Naive B cell (primary cell): ENCODE results near the gene NUP37. TPM values are rescaled to one million over a fixed set of nuclear protein-coding genes. Genes with fewer than 3 reads are reported as not detected.

Experiments used
- ATAC-seq, 2 donors: fragments of 150-1000 bp; cut with Tn5 transposase; 2 replicates each; pipeline ENCODE4 v1.10.0; 2021; ENCODE audit warnings: low read depth in 2 of 2, mild to moderate bottlenecking in 2 of 2, moderate library complexity in 2 of 2
- DNase-seq: peaks from one replicate; pipeline ENCODE4 v3.0.0; 2022
- H3K27ac Mint-ChIP-seq, 6 donors: one replicate each; pipeline ENCODE4 v1.8.0; 2020 to 2022; ENCODE audit warnings: mild to moderate bottlenecking in 6 of 6, mixed read lengths in 6 of 6, moderate library complexity in 5 of 6, inconsistent platforms in 2 of 6
- H3K27me3 Mint-ChIP-seq, 3 donors: one replicate each; pipeline ENCODE4 v1.8.0; 2021 to 2022; ENCODE audit warnings: mixed read lengths in 3 of 3, mild to moderate bottlenecking in 1 of 3
- H3K36me3 Mint-ChIP-seq, 2 donors: one replicate each; pipeline ENCODE4 v1.8.0; 2020 to 2022; ENCODE audit warnings: mixed read lengths in 2 of 2, inconsistent platforms in 1 of 2, mild to moderate bottlenecking in 1 of 2
- H3K4me1 Mint-ChIP-seq, 3 donors: one replicate each; pipeline ENCODE4 v1.8.0; 2020 to 2022; ENCODE audit warnings: mixed read lengths in 3 of 3, inconsistent platforms in 1 of 3, mild to moderate bottlenecking in 1 of 3, moderate library complexity in 1 of 3
- H3K4me3 Mint-ChIP-seq, 8 donors: one replicate each; pipeline ENCODE4 v1.8.0; 2020 to 2022; ENCODE audit warnings: mild to moderate bottlenecking in 8 of 8, mixed read lengths in 8 of 8, moderate library complexity in 8 of 8, inconsistent platforms in 2 of 8
- H3K9me3 Mint-ChIP-seq, 7 donors: one replicate each; pipeline ENCODE4 v1.8.0; 2020 to 2022; ENCODE audit warnings: mixed read lengths in 7 of 7, mild to moderate bottlenecking in 5 of 7, inconsistent platforms in 2 of 7, moderate library complexity in 1 of 7
- polyA plus RNA-seq, 6 donors: library from polyadenylated mRNA; unstranded; fragments of 300-500 nt; fragmentation: Illumina TruSeq; gene quantifications; one replicate each; pipeline ENCODE4 v1.2.3, GENCODE V29; 2021; ENCODE audit warnings: low read depth in 6 of 6

The NUP37 gene
- polyA plus RNA-seq, 6 donors from 2014 or later = 31.4 to 39.6 (median 37.6) TPM

- ATAC-seq (no peak), DNase-seq (no peak)
- no peak overlapping the region for H3K4me3 Mint-ChIP-seq
- H3K9me3 Mint-ChIP-seq = no peaks in the 10 kb centered on the region
- H3K4me1 Mint-ChIP-seq = peaks cover 0 to 4% (median 0%) of the 10 kb centered on the region in 3 donors
- H3K27ac Mint-ChIP-seq = no peak overlapping the region
- H3K27me3 Mint-ChIP-seq = no peaks in the 10 kb centered on the region
- H3K36me3 Mint-ChIP-seq = peaks cover 5 to 7% of the 10 kb centered on the region in 2 donors
Observed at GRCh38 chr12:102043928-102044327, 76.0 kb downstream of the NUP37 start.

GRCh38 chr12:102033991-102034745 is 85.7 kb downstream of the NUP37 start:
- no peaks in the 10 kb centered on the region for H3K9me3 Mint-ChIP-seq
- no peak overlapping the region for H3K4me3 Mint-ChIP-seq
- H3K4me1 Mint-ChIP-seq = peaks cover 0 to 9% (median 0%) of the 10 kb centered on the region in 3 donors
- H3K27ac Mint-ChIP-seq = peak overlapping the region in 1 of 6 donors; percentile 66
- H3K36me3 Mint-ChIP-seq = peaks cover 27 to 42% of the 10 kb centered on the region in 2 donors
- ATAC-seq (no peak), DNase-seq (no peak)
- no peaks in the 10 kb centered on the region for H3K27me3 Mint-ChIP-seq

GRCh38 chr12:102031852-102032251 is 88.1 kb downstream of the NUP37 start:
- no peak for ATAC-seq
- Mint-ChIP-seq H3K36me3 (peaks cover 18 to 35% of the 10 kb centered on the region in 2 donors), H3K4me1 (peaks cover 0 to 4% (median 0%) of the 10 kb centered on the region in 3 donors), H3K4me3 (no peak overlapping the region), H3K9me3 (no peaks in the 10 kb centered on the region), H3K27me3 (no peaks in the 10 kb centered on the region), H3K27ac (peak overlapping the region in 1 of 6 donors; percentile 30)
- no peak for DNase-seq

GRCh38 chr12:102029141-102029540 is 90.8 kb downstream of the NUP37 start:
- no peak overlapping the region for H3K4me3 Mint-ChIP-seq
- H3K27me3 Mint-ChIP-seq = no peaks in the 10 kb centered on the region
- peaks cover 5 to 24% of the 10 kb centered on the region in 2 donors for H3K36me3 Mint-ChIP-seq
- peak overlapping the region in 1 of 6 donors; percentile 7 for H3K27ac Mint-ChIP-seq
- no peak for DNase-seq
- H3K4me1 Mint-ChIP-seq = peaks cover 0 to 3% (median 1%) of the 10 kb centered on the region in 3 donors
- H3K9me3 Mint-ChIP-seq = no peaks in the 10 kb centered on the region
- ATAC-seq = no peak

GRCh38 chr12:102026728-102027127 is 93.2 kb downstream of the NUP37 start:
- Mint-ChIP-seq H3K9me3 (no peaks in the 10 kb centered on the region), H3K27me3 (no peaks in the 10 kb centered on the region), H3K27ac (peak overlapping the region in 1 of 6 donors; percentile 58), H3K36me3 (peaks cover 10 to 13% of the 10 kb centered on the region in 2 donors), H3K4me1 (peaks cover 0 to 4% (median 3%) of the 10 kb centered on the region in 3 donors), H3K4me3 (no peak overlapping the region)
- DNase-seq (no peak), ATAC-seq (peak in 1 of 2 donors; percentile 32)

- H3K4me1 Mint-ChIP-seq = peaks cover 3 to 9% (median 4%) of the 10 kb centered on the region in 3 donors
- H3K36me3 Mint-ChIP-seq = peaks cover 10 to 18% of the 10 kb centered on the region in 2 donors
- no peak overlapping the region for H3K27ac Mint-ChIP-seq
- H3K27me3 Mint-ChIP-seq = no peaks in the 10 kb centered on the region
- ATAC-seq (no peak), DNase-seq (no peak)
- no peaks in the 10 kb centered on the region for H3K9me3 Mint-ChIP-seq
- H3K4me3 Mint-ChIP-seq = no peak overlapping the region
Observed at GRCh38 chr12:102024765-102025164, 95.1 kb downstream of the NUP37 start.

GRCh38 chr12:102023343-102023930 is 96.5 kb downstream of the NUP37 start:
- ATAC-seq (no peak), DNase-seq (no peak)
- no peak overlapping the region for H3K4me3 Mint-ChIP-seq
- no peaks in the 10 kb centered on the region for H3K27me3 Mint-ChIP-seq
- no peaks in the 10 kb centered on the region for H3K9me3 Mint-ChIP-seq
- peaks cover 3 to 10% (median 4%) of the 10 kb centered on the region in 3 donors for H3K4me1 Mint-ChIP-seq
- H3K27ac Mint-ChIP-seq = no peak overlapping the region
- H3K36me3 Mint-ChIP-seq = peaks cover 10 to 18% of the 10 kb centered on the region in 2 donors

Other genes with a start within 250 kb of the NUP37 start
- 1 to 10 TPM in 5 of 6 donors, not detected in 1; 3.2 to 7.5 (median 6.4) TPM for gene DRAM1, start 242.5 kb downstream of the NUP37 start, polyA plus RNA-seq
- gene WASHC3, start 58.1 kb downstream of the NUP37 start, polyA plus RNA-seq = 100 to 1,000 TPM in 5 of 6 donors, 10 to 100 TPM in 1; 77.8 to 146 (median 122) TPM
- 1 to 10 TPM; 2.3 to 3.0 (median 2.6) TPM for gene PARPBP, start 69 bp upstream of the NUP37 start, polyA plus RNA-seq
- gene PMCH, start 77.7 kb upstream of the NUP37 start, polyA plus RNA-seq = not detected